Cardiac fibroblast (primary cell): ENCODE data around the gene RFXANK.

ENCODE experiments used
- DNase-seq, 2 donors: peaks; one replicate each; pipeline versions ENCODE4 v3.0.0 to v3.0.0-alpha.2; 2010; ENCODE audit warnings: low read depth in 2 of 2
- H3K4me3 ChIP-seq, 2 donors: replicated peaks in 1 of 2; 1 replicate in 1 of 2; 2 replicates in 1 of 2; pipeline ENCODE4 v1.5.1; 2011; ENCODE audit warnings: low read depth in 2 of 2, low read length in 2 of 2, mild to moderate bottlenecking in 2 of 2, moderate library complexity in 1 of 2
- TF ChIP-seq, protein P1 (sequence below): IDR thresholded peaks from one replicate; pipeline ENCODE4 v1.5.1; 2011; ENCODE audit warnings: low read depth, mild to moderate bottlenecking, low read length, inconsistent platforms

Gene RFXANK

DNA sequence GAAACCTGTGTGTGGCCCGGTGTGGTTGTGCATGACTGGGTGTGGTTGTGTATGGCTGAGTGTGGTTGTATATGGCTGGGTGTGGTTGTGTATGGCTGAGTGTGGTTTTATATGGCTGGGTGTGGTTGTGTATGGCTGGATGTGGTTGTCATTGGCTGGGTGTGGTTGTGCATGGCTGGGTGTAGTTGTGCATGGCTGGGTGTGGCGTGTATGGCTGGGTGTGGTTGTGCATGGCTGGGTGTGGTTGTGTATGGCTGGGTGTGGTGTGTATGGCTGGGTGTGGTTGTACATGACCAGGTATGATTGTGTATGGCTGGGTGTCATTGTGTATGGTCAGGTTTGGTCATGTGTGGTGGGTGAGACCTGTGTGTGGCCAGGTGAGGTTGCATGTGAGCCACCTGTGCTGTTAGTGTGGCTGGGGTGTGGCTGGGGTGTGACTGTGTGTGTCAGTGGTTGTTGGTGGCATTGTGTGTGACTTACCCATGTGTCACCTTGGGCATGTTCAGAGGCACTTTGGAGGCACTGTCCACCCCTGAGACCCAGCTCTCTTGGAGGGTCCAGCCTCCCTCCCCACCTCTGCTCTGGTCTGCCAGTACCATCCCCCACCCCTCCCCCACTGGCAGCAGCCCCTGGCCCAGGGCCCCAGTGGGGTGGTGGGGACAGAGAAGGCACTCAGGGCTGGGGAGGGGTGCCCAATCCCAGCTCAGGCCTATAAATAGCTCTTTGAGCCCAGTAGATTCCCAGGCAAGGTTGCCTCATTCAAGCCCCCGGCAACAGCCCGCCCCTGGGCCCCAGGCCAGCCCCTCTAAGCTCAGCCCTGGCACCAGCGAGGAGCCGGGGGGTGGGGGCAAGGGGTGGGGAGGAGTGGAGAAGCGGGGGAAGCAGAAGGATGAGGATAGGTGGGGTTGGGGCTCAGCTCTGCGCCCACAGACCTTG is 15.8 kb downstream of the RFXANK start:
- TF ChIP-seq, protein P1, sequence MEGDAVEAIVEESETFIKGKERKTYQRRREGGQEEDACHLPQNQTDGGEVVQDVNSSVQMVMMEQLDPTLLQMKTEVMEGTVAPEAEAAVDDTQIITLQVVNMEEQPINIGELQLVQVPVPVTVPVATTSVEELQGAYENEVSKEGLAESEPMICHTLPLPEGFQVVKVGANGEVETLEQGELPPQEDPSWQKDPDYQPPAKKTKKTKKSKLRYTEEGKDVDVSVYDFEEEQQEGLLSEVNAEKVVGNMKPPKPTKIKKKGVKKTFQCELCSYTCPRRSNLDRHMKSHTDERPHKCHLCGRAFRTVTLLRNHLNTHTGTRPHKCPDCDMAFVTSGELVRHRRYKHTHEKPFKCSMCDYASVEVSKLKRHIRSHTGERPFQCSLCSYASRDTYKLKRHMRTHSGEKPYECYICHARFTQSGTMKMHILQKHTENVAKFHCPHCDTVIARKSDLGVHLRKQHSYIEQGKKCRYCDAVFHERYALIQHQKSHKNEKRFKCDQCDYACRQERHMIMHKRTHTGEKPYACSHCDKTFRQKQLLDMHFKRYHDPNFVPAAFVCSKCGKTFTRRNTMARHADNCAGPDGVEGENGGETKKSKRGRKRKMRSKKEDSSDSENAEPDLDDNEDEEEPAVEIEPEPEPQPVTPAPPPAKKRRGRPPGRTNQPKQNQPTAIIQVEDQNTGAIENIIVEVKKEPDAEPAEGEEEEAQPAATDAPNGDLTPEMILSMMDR = no peak
- no peak overlapping the region for H3K4me3 ChIP-seq
- no peak for DNase-seq

DNA sequence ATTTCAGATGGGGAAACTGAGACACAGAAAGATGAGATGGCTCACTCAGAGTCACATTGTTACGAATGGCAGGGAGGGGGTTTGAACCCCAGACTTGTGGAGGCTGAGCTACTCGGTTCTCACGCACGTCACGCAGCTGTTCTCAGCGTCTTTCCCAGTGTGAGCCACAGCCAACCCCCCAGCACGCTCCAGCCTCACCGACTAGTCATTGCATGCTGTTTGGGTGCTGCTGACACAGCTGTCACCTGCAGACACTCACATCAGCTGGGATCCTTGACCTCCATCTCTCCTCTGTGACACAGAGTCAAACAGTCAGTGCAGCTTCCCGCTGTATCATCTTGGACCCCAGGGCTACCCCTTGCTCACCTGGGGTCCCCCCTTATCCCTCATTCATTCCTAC is 17.3 kb downstream of the RFXANK start:
- DNase-seq = no peak
- TF ChIP-seq, protein P1 = no peak
- no peak overlapping the region for H3K4me3 ChIP-seq

DNA sequence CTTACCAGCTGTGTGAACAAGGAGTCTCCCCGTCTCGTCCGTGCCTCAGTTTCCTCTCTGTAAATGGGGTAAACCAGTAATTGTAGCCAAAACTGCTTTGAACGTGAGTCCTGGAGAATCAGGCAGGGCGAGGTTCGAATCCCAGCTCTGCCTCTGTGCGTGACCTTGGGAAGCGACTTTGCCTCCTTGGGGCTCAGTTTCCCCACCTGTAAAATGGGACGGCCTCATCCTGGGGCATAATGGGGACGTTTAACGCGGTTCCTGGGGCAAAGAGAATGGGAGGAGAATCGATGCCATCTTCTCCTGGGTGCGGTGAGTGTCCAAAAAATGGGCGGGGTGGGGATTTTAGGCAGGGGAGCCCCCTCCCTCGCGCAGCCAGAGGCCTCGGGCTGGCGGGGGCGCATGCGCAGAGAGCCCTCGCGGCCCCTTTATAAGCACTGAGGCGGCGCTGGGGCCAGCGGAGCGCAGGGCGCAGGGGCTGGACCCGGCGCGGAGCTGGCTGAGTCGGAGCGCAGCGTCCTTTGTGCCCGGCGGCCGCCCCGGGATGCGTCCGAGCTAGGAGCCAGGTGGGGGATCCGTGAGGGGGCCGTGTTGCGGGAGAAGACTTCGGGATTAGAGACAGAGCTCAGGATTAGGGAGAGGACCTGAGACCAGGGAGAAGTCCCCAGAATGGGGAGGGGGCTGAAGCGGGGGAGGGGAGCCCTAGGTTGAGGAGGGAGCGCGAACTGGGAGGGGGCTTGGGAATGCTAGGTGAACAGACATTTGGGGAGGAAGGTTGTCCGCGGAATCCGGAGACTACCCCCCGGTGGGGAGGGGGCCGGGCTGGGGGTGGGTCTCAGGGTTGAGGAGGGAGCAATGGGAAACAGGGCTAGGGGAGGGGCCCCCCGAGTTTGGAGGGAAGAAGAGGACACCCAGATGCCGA is 19.7 kb downstream of the RFXANK start, which contains the start of gene NCAN:
NCAN (plus strand) TSS at position 460 of the 922 bp plus-strand sequence. CDS start 4,996 bp downstream, outside the sequence.
- no peak for DNase-seq
- H3K4me3 ChIP-seq = no peak within 1 kb of the TSS
- TF ChIP-seq, protein P1 = no peak

DNA sequence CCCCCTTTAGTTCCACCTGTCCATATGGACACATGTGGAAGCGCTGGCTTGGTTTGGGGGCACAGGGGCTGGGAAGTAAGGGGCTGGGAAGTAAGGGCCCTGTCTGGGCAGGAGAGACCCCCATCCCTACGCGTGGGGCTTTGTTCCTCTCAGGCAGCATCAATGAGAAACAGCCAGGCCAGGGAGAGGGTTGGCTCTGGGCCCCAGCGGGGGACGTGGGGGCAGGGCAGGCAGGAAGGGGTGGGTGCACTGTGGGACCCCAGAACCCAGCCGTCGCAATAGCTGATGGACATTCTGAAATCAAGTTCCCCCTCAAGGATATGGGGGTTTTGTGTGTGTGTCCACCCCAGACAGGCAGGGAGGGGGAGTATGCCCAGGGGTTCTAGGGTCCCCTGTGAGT is 20.9 kb downstream of the RFXANK start:
- DNase-seq = no peak
- H3K4me3 ChIP-seq = no peak overlapping the region
- TF ChIP-seq, protein P1 = no peak

DNA sequence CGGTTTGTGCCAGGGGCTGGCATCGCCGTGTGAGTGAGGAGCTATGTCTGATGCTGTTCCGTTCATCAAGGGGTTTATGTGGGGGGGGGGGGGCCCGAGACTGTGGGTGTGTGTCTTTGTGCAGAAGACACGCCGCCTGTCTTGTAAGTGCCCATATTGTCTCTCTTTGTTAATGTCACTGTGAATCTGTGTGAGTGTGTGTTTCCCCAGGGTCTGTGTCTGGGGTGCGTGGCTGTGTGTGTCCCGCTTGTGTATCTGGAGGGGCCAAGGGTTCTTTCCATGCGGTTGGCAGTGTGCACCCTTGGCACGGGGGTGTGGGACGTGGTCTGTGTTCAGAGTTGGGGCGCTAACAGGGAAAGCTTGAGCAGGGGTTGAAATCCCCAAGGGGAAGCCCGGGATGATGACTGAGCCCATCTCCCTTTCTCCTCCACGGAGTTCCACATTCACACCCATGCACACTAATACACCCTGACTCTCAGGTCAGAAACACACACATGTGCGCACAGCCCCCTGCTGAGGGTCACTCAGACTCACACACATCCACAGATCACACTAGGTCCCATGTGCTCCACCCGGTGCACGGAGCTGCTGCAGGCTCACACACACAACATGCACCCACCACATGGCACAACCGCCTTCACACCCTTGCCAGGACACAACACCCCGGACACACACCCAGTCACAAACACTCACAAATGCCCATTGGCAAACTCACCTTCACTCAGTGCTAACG is 21.5 kb downstream of the RFXANK start:
- no peak overlapping the region for H3K4me3 ChIP-seq
- TF ChIP-seq, protein P1 = no peak
- DNase-seq = no peak

DNA sequence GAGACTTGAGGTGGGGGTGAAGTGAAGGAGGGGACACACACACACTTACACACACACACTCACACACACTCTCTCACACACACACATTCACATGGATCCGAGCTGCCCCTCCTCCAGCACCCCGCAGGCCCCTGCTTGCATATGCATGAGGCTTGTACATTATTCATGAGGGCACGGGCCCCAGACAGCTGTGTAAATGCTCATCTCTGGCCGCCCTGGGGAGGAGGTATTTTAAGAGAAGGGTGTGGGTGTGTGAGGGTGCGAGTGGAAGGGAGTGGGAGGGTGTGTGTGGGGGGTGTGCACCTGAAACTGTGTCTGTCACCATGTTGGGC is 22.1 kb downstream of the RFXANK start:
- TF ChIP-seq, protein P1 = no peak
- H3K4me3 ChIP-seq = no peak overlapping the region
- no peak for DNase-seq
